ENCODE measurements around the gene SH3BP2.

Gene SH3BP2

DNA sequence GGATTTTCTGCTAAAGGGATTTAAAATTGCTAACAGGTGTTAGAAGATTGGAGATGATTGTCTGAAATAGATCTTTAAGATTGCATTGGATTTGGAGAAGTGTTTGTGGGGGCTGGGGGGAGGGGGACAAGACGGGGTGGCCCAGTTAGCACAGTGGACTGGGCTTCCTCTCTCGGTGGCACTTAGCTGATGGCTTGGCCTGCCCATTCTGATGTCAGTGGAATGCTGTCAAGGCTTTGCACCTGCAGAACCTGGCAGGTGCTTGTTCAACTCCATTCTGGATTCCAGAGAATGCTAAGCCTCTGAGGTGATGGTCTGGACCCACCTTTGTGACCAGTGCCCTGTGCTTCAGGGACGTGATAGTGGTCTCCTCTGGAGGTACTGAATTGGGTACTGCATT, 94.5 kb downstream of the SH3BP2 start:
- H3K4me3 ChIP-seq (ENCODE audit: low read depth, low read length): no peak overlapping the region
- TF ChIP-seq, protein P1, sequence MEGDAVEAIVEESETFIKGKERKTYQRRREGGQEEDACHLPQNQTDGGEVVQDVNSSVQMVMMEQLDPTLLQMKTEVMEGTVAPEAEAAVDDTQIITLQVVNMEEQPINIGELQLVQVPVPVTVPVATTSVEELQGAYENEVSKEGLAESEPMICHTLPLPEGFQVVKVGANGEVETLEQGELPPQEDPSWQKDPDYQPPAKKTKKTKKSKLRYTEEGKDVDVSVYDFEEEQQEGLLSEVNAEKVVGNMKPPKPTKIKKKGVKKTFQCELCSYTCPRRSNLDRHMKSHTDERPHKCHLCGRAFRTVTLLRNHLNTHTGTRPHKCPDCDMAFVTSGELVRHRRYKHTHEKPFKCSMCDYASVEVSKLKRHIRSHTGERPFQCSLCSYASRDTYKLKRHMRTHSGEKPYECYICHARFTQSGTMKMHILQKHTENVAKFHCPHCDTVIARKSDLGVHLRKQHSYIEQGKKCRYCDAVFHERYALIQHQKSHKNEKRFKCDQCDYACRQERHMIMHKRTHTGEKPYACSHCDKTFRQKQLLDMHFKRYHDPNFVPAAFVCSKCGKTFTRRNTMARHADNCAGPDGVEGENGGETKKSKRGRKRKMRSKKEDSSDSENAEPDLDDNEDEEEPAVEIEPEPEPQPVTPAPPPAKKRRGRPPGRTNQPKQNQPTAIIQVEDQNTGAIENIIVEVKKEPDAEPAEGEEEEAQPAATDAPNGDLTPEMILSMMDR (IDR thresholded peaks at IDR 0.05; ENCODE audit: insufficient read depth, low read depth, low read length, missing control alignments): no peak
- DNase-seq (ENCODE audit: low read depth): no peak

DNA sequence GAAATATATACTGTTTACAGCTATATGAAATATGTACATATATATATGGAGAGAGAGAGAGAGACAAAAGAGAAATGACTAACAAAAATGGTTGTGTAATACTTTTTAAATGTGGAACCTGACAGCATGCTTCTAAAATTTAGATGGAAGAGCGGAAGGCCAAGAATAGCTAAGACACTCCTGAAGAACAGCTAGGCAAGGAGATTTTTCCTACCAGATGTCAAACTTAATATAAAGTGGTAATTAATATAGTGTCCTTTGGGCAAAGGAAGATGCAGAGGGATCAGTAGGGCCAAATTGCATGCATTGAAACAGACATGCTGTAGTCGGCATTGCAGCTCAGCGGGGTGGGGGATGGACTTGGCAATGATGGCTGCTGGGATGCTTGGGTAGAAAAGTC, 96.0 kb downstream of the SH3BP2 start:
- no peak for DNase-seq (ENCODE audit: low read depth)
- TF ChIP-seq, protein P1 (IDR thresholded peaks at IDR 0.05; ENCODE audit: insufficient read depth, low read depth, low read length, missing control alignments): no peak
- H3K4me3 ChIP-seq (ENCODE audit: low read depth, low read length): no peak overlapping the region
